K562 (cell line): Measurements from ENCODE around the gene GIGYF1. TPM values are rescaled to one million over a fixed set of nuclear protein-coding genes. Genes with fewer than 3 reads are reported as not detected.

Source experiments
- ATAC-seq: fragments of 200-7000 bp; cut with Tn5 transposase; 3 replicates; pipeline ENCODE4 v1.9.1; 2020; ENCODE audit warnings: moderate library complexity
- BruUV-seq: library from RNA; stranded (reverse); fragments of 400-500 nt; replicated peaks from 2 replicates; lab custom pipeline; 2021; lab: Mats Ljungman, UMichigan
- CTCF ChIA-PET: fragments of 300-600 bp; formaldehyde crosslinking; extraction: SDS; loops from one replicate; lab custom pipeline; 2021; ENCODE audit warnings: low intra/inter-chr PET ratio; lab: Yijun Ruan, JAX
- POLR2A ChIA-PET: fragments of 300-600, 350-650 bp; sonication (Branson Sonifier 250); formaldehyde crosslinking; extraction: SDS; loops from one replicate; lab custom pipeline; 2021; ENCODE audit warnings: antibody characterized with exemption, inconsistent platforms; lab: Yijun Ruan, JAX
- DNase-seq, 4 experiments: peaks; one replicate each; pipeline versions ENCODE4 v3.0.0 to v3.0.0-alpha.2; 2011 to 2018; ENCODE audit warnings: low spot score in 3 of 4, mixed read lengths in 3 of 4; ENCODE audit errors: extremely low read depth in 1 of 4
- FAIRE-seq: peaks from 2 replicates; lab custom pipeline; 2011; peaks lifted over from hg19 to GRCh38; lab: Jason Lieb, UNC
- H2AFZ ChIP-seq: 2 replicates; pipeline ENCODE4 v1.6.0; 2011; ENCODE audit warnings: low read depth, low read length, control low read depth, inconsistent platforms
- H3K27ac ChIP-seq: fragments of 200-600 bp; 3 replicates; pipeline ENCODE4 v1.8.0; 2011; ENCODE audit warnings: low read depth, mild to moderate bottlenecking, control low read depth, inconsistent platforms, low read length, moderate library complexity, mixed read lengths; ENCODE audit errors: extremely low read depth
- H3K27me3 ChIP-seq, 2 experiments: fragments of 300-600 bp in 1 of 2; 2 replicates in 1 of 2; 3 replicates in 1 of 2; pipeline versions ENCODE4 v1.6.0 to v1.8.0; 2011; ENCODE audit warnings: inconsistent platforms in 2 of 2, low read length in 2 of 2, mild to moderate bottlenecking in 1 of 2, mixed read lengths in 1 of 2, moderate library complexity in 1 of 2; ENCODE audit not compliant: control insufficient read depth in 2 of 2, insufficient read depth in 2 of 2
- H3K36me3 ChIP-seq: fragments of 300-600 bp; 3 replicates; pipeline ENCODE4 v1.8.0; 2011; ENCODE audit warnings: mild to moderate bottlenecking, low read length, inconsistent platforms; ENCODE audit not compliant: control insufficient read depth, insufficient read depth
- H3K4me1 ChIP-seq, 2 experiments: fragments of 200-600 bp in 1 of 2; replicated peaks in 1 of 2; 2 replicates in 1 of 2; 3 replicates in 1 of 2; pipeline versions ENCODE4 v1.5.1 to v1.8.0; 2011; ENCODE audit warnings: inconsistent platforms in 2 of 2, low read length in 2 of 2, mild to moderate bottlenecking in 1 of 2, mixed read lengths in 1 of 2, moderate library complexity in 1 of 2; ENCODE audit not compliant: control insufficient read depth in 2 of 2, insufficient read depth in 2 of 2
- H3K4me2 ChIP-seq: 2 replicates; pipeline ENCODE4 v1.6.1; 2011; ENCODE audit warnings: low read length, control low read depth, inconsistent platforms, mixed read lengths; ENCODE audit not compliant: insufficient read depth
- H3K4me3 ChIP-seq: fragments of 200-600 bp; sonication (generic), shearing (Covaris generic); 2 replicates; pipeline ENCODE4 v1.5.1; 2016; ENCODE audit warnings: control low read depth, inconsistent platforms
- H3K79me2 ChIP-seq: fragments of 200-600 bp; 3 replicates; pipeline ENCODE4 v1.8.0; 2011; ENCODE audit warnings: low read length, inconsistent platforms; ENCODE audit not compliant: control insufficient read depth, insufficient read depth
- H3K9ac ChIP-seq, 2 experiments: 2 replicates each; pipeline versions ENCODE4 v1.6.0 to v1.6.1; 2011; ENCODE audit warnings: low read depth in 2 of 2, low read length in 2 of 2, control low read depth in 1 of 2, inconsistent platforms in 1 of 2, mild to moderate bottlenecking in 1 of 2, mixed read lengths in 1 of 2; ENCODE audit not compliant: insufficient read depth in 1 of 2
- H3K9me1 ChIP-seq: one replicate; pipeline ENCODE4 v1.6.0; 2011; ENCODE audit warnings: inconsistent platforms, mild to moderate bottlenecking, low read length, moderate library complexity; ENCODE audit not compliant: control insufficient read depth, insufficient read depth
- H3K9me3 ChIP-seq: replicated peaks from 2 replicates; pipeline ENCODE4 v1.5.1; 2011; ENCODE audit warnings: low read depth, low read length, inconsistent platforms; ENCODE audit not compliant: control insufficient read depth, insufficient read depth
- H4K20me1 ChIP-seq: replicated peaks from 2 replicates; pipeline ENCODE4 v1.6.1; 2011; ENCODE audit warnings: low read length, inconsistent platforms, mixed read lengths; ENCODE audit not compliant: control insufficient read depth, insufficient read depth
- CBFB ChIP-seq: sonication (generic); formaldehyde crosslinking; IDR thresholded peaks from 2 replicates; pipeline ENCODE4 v1.4.0; 2020; ENCODE audit warnings: mild to moderate bottlenecking, missing genetic modification reagents
- EHMT2 ChIP-seq: fragments of 450-650 bp; IDR thresholded peaks from 2 replicates; pipeline ENCODE4 v1.6.1; 2018; ENCODE audit warnings: antibody characterized with exemption
- ETV5 ChIP-seq: sonication (generic); formaldehyde crosslinking; IDR thresholded peaks from 2 replicates; pipeline ENCODE4 v1.4.0; 2020; ENCODE audit warnings: low read depth, mild to moderate bottlenecking, missing genetic modification reagents
- EZH2 ChIP-seq: IDR thresholded peaks from 2 replicates; pipeline ENCODE4 v1.6.1; 2012; ENCODE audit warnings: low read depth, mild to moderate bottlenecking, inconsistent platforms, low read length, borderline replicate concordance
- ILK ChIP-seq: fragments of 450-650 bp; IDR thresholded peaks from 2 replicates; pipeline ENCODE4 v1.6.1; 2016; ENCODE audit warnings: missing genetic modification characterization, low read depth, mild to moderate bottlenecking, missing compliant biosample characterization, moderate library complexity, borderline replicate concordance
- PHF20 ChIP-seq: fragments of 450-650 bp; IDR thresholded peaks from 2 replicates; pipeline ENCODE4 v1.6.1; 2018; ENCODE audit not compliant: partially characterized antibody
- SMARCE1 ChIP-seq: fragments of 450-650 bp; IDR thresholded peaks from 2 replicates; pipeline ENCODE4 v1.7.1; 2016; ENCODE audit warnings: mild to moderate bottlenecking
- SUPT5H ChIP-seq: fragments of 450-650 bp; IDR thresholded peaks from 2 replicates; pipeline ENCODE4 v1.6.1; 2016
- ZNF512 ChIP-seq: IDR thresholded peaks from 2 replicates; pipeline ENCODE4 v1.6.1; 2016; ENCODE audit warnings: missing genetic modification characterization, missing compliant biosample characterization
- WGBS: fragments of 100-300 bp; shearing (Covaris generic); methylation state at CpG from one replicate; pipeline ENCODE4 v1.1.6; 2016; ENCODE audit warnings: low coverage, mixed read lengths; ENCODE audit not compliant: insufficient coverage; ENCODE audit errors: missing lambda C conversion rate; 5-methylcytosine and 5-hydroxymethylcytosine counted together
- in situ Hi-C: fragments of 300-500 bp; cut with MboI; formaldehyde crosslinking; loops from 4 replicates; pipeline ENCODE4 v1.15.0; 2018; ENCODE audit warnings: inconsistent platforms, mixed read lengths
- intact Hi-C: fragments of 100-400 bp; cut with micrococcal nuclease; formaldehyde crosslinking; loops from 2 replicates; pipeline ENCODE4 v1.14.2; 2022
- polyA plus RNA-seq, 8 experiments: library from polyadenylated mRNA; depleted of rRNA in 4 of 8; stranded (reverse) in 5 of 8; unstranded in 3 of 8; fragments of >200 nt; fragmentation: Nextera tagmentation in 2 of 8; fragmentation: Illumina TruSeq in 1 of 8; extraction: Ambion mirVana in 2 of 8; extraction: Trizol in 1 of 8; gene quantifications; 2 replicates each; pipeline versions ENCODE4 v1.2.1 to v1.2.3, GENCODE V29; 2011 to 2014; ENCODE audit warnings: inconsistent platforms in 1 of 8, missing spikeins in 1 of 8
- total RNA-seq, 7 experiments: library from RNA; depleted of rRNA in 6 of 7; stranded (reverse); fragments of >200 nt in 6 of 7; fragmentation: Illumina TruSeq in 2 of 7; extraction: Trizol in 2 of 7; gene quantifications; 2 replicates each; pipeline versions ENCODE4 v1.2.1 to v1.2.3, GENCODE V29; 2011 to 2021; ENCODE audit warnings: low replicate concordance in 1 of 7

Gene GIGYF1
- total and polyA plus RNA-seq, 9 of the 15 experiments (the other 6 are each of a cell fraction or from before 2014, with no cell fraction given), result 0.56 to 76.2 (median 16.8) TPM

- TF ChIP-seq ZNF512 (no peak), SMARCE1 (no peak), SUPT5H (no peak), ILK (tag) (no peak), EZH2 (no peak), ETV5 (CRISPR knock-in tag) (peak; percentile 86)
Observed at GRCh38 chr7:100655908-100656674, 38.0 kb downstream of the GIGYF1 start, which contains the start of gene ACTL6B (continued).

GRCh38 chr7:100654908-100655831 lies 38.9 kb downstream of the GIGYF1 start:
- Histone ChIP-seq H3K79me2 (no peaks in the 10 kb centered on the region), H3K9me3 (no peaks in the 10 kb centered on the region; the same call in 1 of the 2 replicates)
- CTCF ChIA-PET, result no interaction called here
- FAIRE-seq, result no peak
- in situ Hi-C loops, result no loop called here
- TF ChIP-seq PHF20 (no peak), EHMT2 (0 out of 2 replicates have a peak, but pooled peaks have one; percentile 34), CBFB (CRISPR knock-in tag) (0 out of 2 replicates have a peak, but pooled peaks have one; percentile 25)
- TF ChIP-seq, all 486 proteins: peak for 2
- Histone ChIP-seq H3K4me3 (no peak overlapping the region), H3K9ac (0 out of 4 replicates have a peak overlapping the region, but pooled peaks of 1 of the 2 experiments have one; percentile 46), H3K27ac (no peak overlapping the region), H4K20me1 (peaks cover 10% of the 10 kb centered on the region), H3K4me2 (no peak overlapping the region), H3K36me3 (no peaks in the 10 kb centered on the region), H3K4me1 (peaks cover 0 to 18% of the 10 kb centered on the region in 2 experiments; a peak in 3 of 5 replicates), H3K27me3 (peaks cover 4 to 14% of the 10 kb centered on the region in 2 experiments; a peak in 4 of 5 replicates), H2AFZ (no peak overlapping the region), H3K9me1 (no peaks in the 10 kb centered on the region)
- DNase-seq, result peak in 1 of 4 experiments; percentile 6
- intact Hi-C loops, result no loop called here
- no TSS peak for BruUV-seq
- 22% methylated on average over 21 of the region's 25 CpGs for whole genome bisulfite sequencing
- POLR2A ChIA-PET, result interaction anchor here (0.6 to 1.5 kb wide), 3 partner anchors 11 to 473 kb away, joined by 3 to 5 read pairs (median 3); no protein-coding TSS in a partner anchor
- no peak; the same call in 2 of the 3 replicates for ATAC-seq
